Uterus (tissue), 4 donors: Measurements from ENCODE around the gene TSKS. TPM values are rescaled to one million over a fixed set of nuclear protein-coding genes. Genes with fewer than 3 reads are reported as not detected.
A peak's percentile ranks its signal among the peaks of the same experiment; 100 is the strongest.

Experiments
- DNase-seq, 2 donors: peaks; one replicate each; pipeline ENCODE4 v3.0.0-alpha.2; 2019 to 2020
- H3K27ac ChIP-seq, 2 donors: fragments of 200-600 bp; sonication (generic); 1 replicate in 1 of 2; 2 replicates in 1 of 2; pipeline ENCODE4 v1.5.1; 2016 to 2018
- H3K27me3 ChIP-seq, 2 donors: fragments of 200-600 bp; sonication (generic); one replicate each; pipeline ENCODE4 v1.5.1; 2018 to 2019; ENCODE audit warnings: control low read depth in 1 of 2
- H3K36me3 ChIP-seq, 2 donors: fragments of 200-600 bp; sonication (generic); one replicate each; pipeline ENCODE4 v1.5.1; 2019; ENCODE audit warnings: control low read depth in 1 of 2
- H3K4me1 ChIP-seq, 2 donors: fragments of 200-600 bp; sonication (generic); one replicate each; pipeline ENCODE4 v1.5.1; 2018 to 2019; ENCODE audit warnings: control low read depth in 1 of 2
- H3K4me3 ChIP-seq, 2 donors: fragments of 200-600 bp; sonication (generic); 1 replicate in 1 of 2; 2 replicates in 1 of 2; pipeline ENCODE4 v1.5.1; 2018 to 2019; ENCODE audit warnings: mild to moderate bottlenecking in 1 of 2
- H3K9me3 ChIP-seq, 2 donors: fragments of 200-600 bp; sonication (generic); one replicate each; pipeline ENCODE4 v1.5.1; 2019; ENCODE audit warnings: control low read depth in 1 of 2
- POLR2A ChIP-seq, 2 donors: fragments of 450-650 bp; IDR thresholded peaks; one replicate each; pipeline ENCODE4 v1.6.1; 2016; ENCODE audit warnings: antibody characterized with exemption in 2 of 2, mild to moderate bottlenecking in 1 of 2, moderate library complexity in 1 of 2
- intact Hi-C: fragments of 100-400 bp; cut with DNase I; formaldehyde crosslinking; loops from one replicate; pipeline ENCODE4 v1.15.1; 2023; ENCODE audit warnings: low total_unique reads
- total RNA-seq, 4 donors: library from RNA; depleted of rRNA in 3 of 4; stranded (reverse); fragments of >200 nt in 3 of 4; gene quantifications; one replicate each; pipeline versions ENCODE4 v1.1.0 to v1.2.4, GENCODE V29; 2014 to 2023
- TF ChIP-seq, protein P1 (sequence below), 4 experiments: fragments of 200-600 bp in 2 of 4; fragments of 450-650 bp in 2 of 4; sonication (generic) in 2 of 4; IDR thresholded peaks; one replicate each; pipeline ENCODE4 v1.5.1; 2016 to 2019; ENCODE audit warnings: antibody characterized with exemption in 4 of 4, mild to moderate bottlenecking in 2 of 4, moderate library complexity in 1 of 4
- donor health status: DM: yes; HTN: yes; CAD: no.

TSKS gene
- total RNA-seq, 4 donors from 2014 or later = 0.28 to 1.9 TPM; not detected in 2

DNA sequence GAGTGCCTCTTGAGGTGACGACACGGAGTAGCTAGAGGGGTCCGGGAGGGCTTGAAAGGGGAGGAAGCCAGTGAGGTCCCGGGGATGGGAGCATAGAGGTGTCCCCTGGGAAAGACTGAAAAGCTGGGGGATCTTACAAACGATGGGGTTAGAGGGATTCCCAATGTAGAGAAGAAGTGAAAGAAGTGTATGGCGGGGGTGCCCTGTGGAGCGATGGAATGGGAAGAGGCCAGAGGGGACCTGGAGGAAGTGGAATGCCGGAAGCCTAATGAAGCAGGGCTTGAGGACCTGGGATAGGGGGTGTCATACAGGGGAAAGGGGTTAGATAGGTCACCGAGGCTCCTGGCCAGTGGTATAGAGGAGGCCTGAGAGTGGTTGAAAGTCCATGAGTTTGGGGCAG is 4.3 kb upstream of the TSKS start:
- Histone ChIP-seq H3K4me1 (peaks cover 0 to 14% of the 10 kb centered on the region in 2 donors), H3K9me3 (no peaks in the 10 kb centered on the region), H3K4me3 (peak overlapping the region; percentile 93 to 96), H3K27ac (peak overlapping the region; percentile 86 to 90), H3K27me3 (no peaks in the 10 kb centered on the region), H3K36me3 (no peaks in the 10 kb centered on the region)
- TF ChIP-seq, protein P1, sequence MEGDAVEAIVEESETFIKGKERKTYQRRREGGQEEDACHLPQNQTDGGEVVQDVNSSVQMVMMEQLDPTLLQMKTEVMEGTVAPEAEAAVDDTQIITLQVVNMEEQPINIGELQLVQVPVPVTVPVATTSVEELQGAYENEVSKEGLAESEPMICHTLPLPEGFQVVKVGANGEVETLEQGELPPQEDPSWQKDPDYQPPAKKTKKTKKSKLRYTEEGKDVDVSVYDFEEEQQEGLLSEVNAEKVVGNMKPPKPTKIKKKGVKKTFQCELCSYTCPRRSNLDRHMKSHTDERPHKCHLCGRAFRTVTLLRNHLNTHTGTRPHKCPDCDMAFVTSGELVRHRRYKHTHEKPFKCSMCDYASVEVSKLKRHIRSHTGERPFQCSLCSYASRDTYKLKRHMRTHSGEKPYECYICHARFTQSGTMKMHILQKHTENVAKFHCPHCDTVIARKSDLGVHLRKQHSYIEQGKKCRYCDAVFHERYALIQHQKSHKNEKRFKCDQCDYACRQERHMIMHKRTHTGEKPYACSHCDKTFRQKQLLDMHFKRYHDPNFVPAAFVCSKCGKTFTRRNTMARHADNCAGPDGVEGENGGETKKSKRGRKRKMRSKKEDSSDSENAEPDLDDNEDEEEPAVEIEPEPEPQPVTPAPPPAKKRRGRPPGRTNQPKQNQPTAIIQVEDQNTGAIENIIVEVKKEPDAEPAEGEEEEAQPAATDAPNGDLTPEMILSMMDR (IDR thresholded peaks at IDR 0.05) = no peak
- no peak for TF ChIP-seq POLR2A (IDR thresholded peaks at IDR 0.05)
- no peak for DNase-seq
- intact Hi-C loops = loop anchor here (5.0 kb wide), 1 partner anchor 40 kb away; no protein-coding TSS in a partner anchor

DNA sequence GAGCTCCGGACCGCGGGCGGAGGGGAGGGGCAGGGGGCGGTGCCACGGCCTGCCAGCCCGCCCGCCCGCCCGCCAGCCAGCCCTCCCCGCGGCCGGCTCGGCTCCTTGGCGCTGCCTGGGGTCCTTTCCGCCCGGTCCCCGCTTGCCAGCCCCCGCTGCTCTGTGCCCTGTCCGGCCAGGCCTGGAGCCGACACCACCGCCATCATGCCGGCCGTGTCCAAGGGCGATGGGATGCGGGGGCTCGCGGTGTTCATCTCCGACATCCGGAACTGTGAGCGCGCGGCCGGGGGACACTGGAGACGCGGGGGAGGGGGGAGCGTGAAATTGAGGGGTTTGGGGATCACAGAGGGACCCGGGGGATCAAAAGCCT is 3.8 kb upstream of the TSKS start, which contains the start of gene AP2A1:
Gene AP2A1 (plus strand): TSS at position 72 of the 370 bp plus-strand sequence. CDS start 133 bp downstream, at position 205.
- peak within 1 kb of the TSS; percentile 90 to 93 for H3K27ac ChIP-seq
- intact Hi-C loops = loop anchor here (5.0 kb wide), 1 partner anchor 40 kb away; no protein-coding TSS in a partner anchor
- TF ChIP-seq, protein P1 (IDR thresholded peaks at IDR 0.05) = no peak
- peak; percentile 18 to 46 for TF ChIP-seq POLR2A (IDR thresholded peaks at IDR 0.05)
- H3K9me3 ChIP-seq = no peaks in the 10 kb centered on the region
- no peaks in the 10 kb centered on the region for H3K36me3 ChIP-seq
- H3K27me3 ChIP-seq = no peaks in the 10 kb centered on the region
- H3K4me1 ChIP-seq = peaks cover 0 to 15% of the 10 kb centered on the region in 2 donors
- peak within 1 kb of the TSS; percentile 93 to 96 for H3K4me3 ChIP-seq
- no peak for DNase-seq

DNA sequence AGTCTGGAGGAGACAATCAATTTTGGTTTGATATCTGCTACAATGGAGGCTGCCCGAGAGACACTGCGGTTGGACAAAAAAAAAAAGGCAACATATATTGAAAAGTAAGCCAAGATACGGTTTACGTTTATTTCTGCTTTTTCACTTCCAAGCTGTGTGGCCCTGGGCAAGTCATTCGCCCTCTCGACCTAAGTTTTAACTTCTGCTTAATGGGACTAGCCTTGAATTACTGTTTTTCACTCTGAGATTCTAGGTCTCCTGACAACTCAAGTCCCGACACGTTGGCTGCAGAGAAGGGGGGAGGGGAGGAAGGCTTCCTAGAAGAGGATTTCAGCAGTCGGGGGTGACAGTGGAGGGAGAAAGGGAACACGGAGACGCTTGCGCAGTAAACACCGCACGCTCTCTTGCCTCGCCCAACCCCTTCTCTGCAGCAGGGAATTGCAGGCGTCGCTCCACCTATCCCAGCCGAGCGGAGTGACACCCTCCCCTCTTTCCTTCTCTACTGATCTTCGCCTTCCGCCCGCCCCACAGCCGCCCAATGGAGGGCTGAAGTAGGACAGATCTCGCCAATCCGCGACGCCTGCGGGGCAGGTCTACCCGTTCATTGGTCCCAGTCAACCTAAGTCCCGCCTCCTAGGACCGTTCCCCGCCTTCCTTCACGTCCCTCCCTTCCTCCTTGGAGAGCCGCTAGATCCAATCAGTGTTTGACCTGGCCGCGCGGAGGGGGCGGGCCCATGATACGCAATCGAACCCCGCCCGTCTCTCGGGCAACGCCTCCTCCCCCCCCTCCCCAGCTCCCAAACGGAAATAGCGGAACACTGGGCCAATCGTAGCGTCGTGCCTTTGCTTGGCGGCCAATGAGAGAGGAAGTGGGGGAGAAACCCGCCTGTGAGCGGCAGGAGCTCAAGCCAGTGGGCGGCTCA is 3.2 kb upstream of the TSKS start:
- no peaks in the 10 kb centered on the region for H3K27me3 ChIP-seq
- intact Hi-C loops = loop anchor here (5.0 kb wide), 1 partner anchor 41 kb away; no protein-coding TSS in a partner anchor
- DNase-seq = peak; percentile 99 to 100
- TF ChIP-seq POLR2A (IDR thresholded peaks at IDR 0.05) = peak; percentile 86 to 94
- TF ChIP-seq, protein P1 (IDR thresholded peaks at IDR 0.05) = peak in 1 of 4 experiments; percentile 30
- peak overlapping the region; percentile 90 to 93 for H3K27ac ChIP-seq
- no peaks in the 10 kb centered on the region for H3K36me3 ChIP-seq
- peaks cover 0 to 17% of the 10 kb centered on the region in 2 donors for H3K4me1 ChIP-seq
- H3K4me3 ChIP-seq = peak overlapping the region; percentile 93 to 96
- no peaks in the 10 kb centered on the region for H3K9me3 ChIP-seq

DNA sequence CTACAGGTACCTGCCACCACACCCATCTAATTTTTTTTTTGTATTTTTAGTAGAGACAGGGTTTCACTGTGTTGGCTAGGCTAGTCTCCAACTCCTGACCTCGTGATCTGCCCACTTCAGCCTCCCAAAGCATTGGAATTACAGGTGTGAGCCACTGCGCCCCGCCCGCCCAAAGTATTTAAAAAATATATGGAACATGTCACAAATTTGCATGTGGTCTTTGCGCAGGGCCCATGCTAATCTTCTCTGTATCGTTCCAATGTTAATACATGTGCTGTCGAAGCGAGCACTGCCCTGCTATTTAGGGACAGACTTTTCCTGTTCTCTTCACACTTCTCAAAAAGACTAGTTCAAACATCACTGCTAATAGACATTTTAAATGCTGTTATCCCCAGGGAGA is 1.2 kb upstream of the TSKS start:
- no peak for DNase-seq
- Histone ChIP-seq H3K36me3 (no peaks in the 10 kb centered on the region), H3K9me3 (no peaks in the 10 kb centered on the region), H3K27ac (peak overlapping the region; percentile 52 to 90), H3K4me3 (no peak overlapping the region), H3K27me3 (no peaks in the 10 kb centered on the region), H3K4me1 (peaks cover 0 to 17% of the 10 kb centered on the region in 2 donors)
- TF ChIP-seq, protein P1 (IDR thresholded peaks at IDR 0.05) = no peak
- no peak for TF ChIP-seq POLR2A (IDR thresholded peaks at IDR 0.05)
- intact Hi-C loops = no loop called here
